IMR-90 (cell line): ENCODE measurements around the gene PTMS. TPM values are rescaled to one million over a fixed set of nuclear protein-coding genes. Genes with fewer than 3 reads are reported as not detected.

Source experiments
- ATAC-seq: fragments of 200-7000 bp; cut with Tn5 transposase; 2 replicates; pipeline ENCODE4 v1.9.1; 2020; ENCODE audit warnings: low read depth, mild to moderate bottlenecking, moderate library complexity
- BruUV-seq: library from RNA; stranded (reverse); fragments of 400-500 nt; replicated peaks from 2 replicates; lab custom pipeline; 2021; lab: Mats Ljungman, UMichigan
- CTCF ChIA-PET: fragments of 300-600 bp; formaldehyde crosslinking; extraction: SDS; loops from one replicate; lab custom pipeline; 2021; ENCODE audit warnings: antibody characterized with exemption; lab: Yijun Ruan, JAX
- POLR2A ChIA-PET: fragments of 300-600 bp; sonication (Branson Sonifier 250); formaldehyde crosslinking; loops from one replicate; lab custom pipeline; 2022; ENCODE audit warnings: antibody characterized with exemption; ENCODE audit not compliant: unreplicated experiment; lab: Charles Lee
- DNase-seq: peaks from one replicate; pipeline ENCODE4 v3.0.0; 2013
- H2AFZ ChIP-seq: replicated peaks from 2 replicates; pipeline ENCODE3; 2013; ENCODE audit warnings: low read length, mild to moderate bottlenecking; ENCODE audit not compliant: poor library complexity
- H2AK5ac ChIP-seq: 2 replicates; pipeline ENCODE4 v1.6.1; 2013; ENCODE audit warnings: low read depth, low read length, inconsistent platforms
- H2AK9ac ChIP-seq: replicated peaks from 2 replicates; pipeline ENCODE3; 2013; ENCODE audit warnings: mild to moderate bottlenecking, low read depth, low read length, moderate library complexity; ENCODE audit not compliant: poor library complexity
- H2BK120ac ChIP-seq: 2 replicates; pipeline ENCODE4 v1.6.1; 2013; ENCODE audit warnings: low read depth, low read length, inconsistent platforms
- H2BK15ac ChIP-seq: 3 replicates; pipeline ENCODE4 v1.6.1; 2013; ENCODE audit warnings: low read depth, low read length, inconsistent platforms
- H2BK20ac ChIP-seq: 2 replicates; pipeline ENCODE4 v1.6.1; 2013; ENCODE audit warnings: low read depth, mild to moderate bottlenecking, inconsistent platforms, low read length, moderate library complexity
- H2BK5ac ChIP-seq: 2 replicates; pipeline ENCODE4 v1.6.1; 2013; ENCODE audit warnings: mild to moderate bottlenecking, low read depth, low read length, inconsistent platforms; ENCODE audit not compliant: poor library complexity, severe bottlenecking
- H3K14ac ChIP-seq: replicated peaks from 2 replicates; pipeline ENCODE4 v1.6.1; 2013; ENCODE audit warnings: low read depth, low read length, inconsistent platforms
- H3K18ac ChIP-seq: 2 replicates; pipeline ENCODE4 v1.6.1; 2013; ENCODE audit warnings: low read depth, low read length, control low read depth
- H3K23ac ChIP-seq: 2 replicates; pipeline ENCODE4 v1.6.1; 2013; ENCODE audit warnings: low read depth, low read length, inconsistent platforms
- H3K27ac ChIP-seq: 2 replicates; pipeline ENCODE4 v1.5.1; 2013; ENCODE audit warnings: mild to moderate bottlenecking, control low read depth, low read length; ENCODE audit not compliant: insufficient read depth
- H3K27me3 ChIP-seq: 2 replicates; pipeline ENCODE4 v1.6.1; 2013; ENCODE audit warnings: low read length; ENCODE audit not compliant: control insufficient read depth, insufficient read depth
- H3K36me3 ChIP-seq: 2 replicates; pipeline ENCODE4 v1.6.1; 2013; ENCODE audit warnings: low read length, mixed read lengths; ENCODE audit not compliant: control insufficient read depth, insufficient read depth
- H3K4ac ChIP-seq: 2 replicates; pipeline ENCODE4 v1.6.1; 2013; ENCODE audit warnings: low read depth, low read length, inconsistent platforms
- H3K4me1 ChIP-seq: 2 replicates; pipeline ENCODE4 v1.6.1; 2013; ENCODE audit warnings: low read length, mixed read lengths; ENCODE audit not compliant: control insufficient read depth, insufficient read depth
- H3K4me2 ChIP-seq: 2 replicates; pipeline ENCODE4 v1.6.1; 2013; ENCODE audit warnings: low read depth, mild to moderate bottlenecking, control low read depth, low read length, moderate library complexity
- H3K4me3 ChIP-seq: 2 replicates; pipeline ENCODE4 v1.5.1; 2013; ENCODE audit warnings: low read depth, mild to moderate bottlenecking, control low read depth, low read length, moderate library complexity; ENCODE audit not compliant: insufficient read depth
- H3K56ac ChIP-seq: 2 replicates; pipeline ENCODE4 v1.6.1; 2013; ENCODE audit warnings: low read length, inconsistent platforms; ENCODE audit not compliant: insufficient read depth; ENCODE audit errors: extremely low read depth
- H3K79me1 ChIP-seq, 2 experiments: 2 replicates each; pipeline ENCODE4 v1.6.1; 2013; ENCODE audit warnings: low read length in 2 of 2, inconsistent platforms in 1 of 2, low read depth in 1 of 2
- H3K9ac ChIP-seq: 2 replicates; pipeline ENCODE4 v1.6.1; 2013; ENCODE audit warnings: low read depth, low read length, control low read depth
- H3K9me1 ChIP-seq: 2 replicates; pipeline ENCODE4 v1.6.1; 2013; ENCODE audit warnings: low read length, inconsistent platforms; ENCODE audit not compliant: insufficient read depth
- H3K9me3 ChIP-seq: 2 replicates; pipeline ENCODE4 v1.6.1; 2013; ENCODE audit warnings: low read length; ENCODE audit not compliant: control insufficient read depth, insufficient read depth
- H4K20me1 ChIP-seq: 2 replicates; pipeline ENCODE4 v1.6.1; 2013; ENCODE audit warnings: low read length, inconsistent platforms; ENCODE audit not compliant: insufficient read depth
- H4K5ac ChIP-seq: 2 replicates; pipeline ENCODE4 v1.6.1; 2013; ENCODE audit warnings: mild to moderate bottlenecking, low read depth, low read length, control low read depth
- H4K8ac ChIP-seq, 2 experiments: 2 replicates each; pipeline ENCODE4 v1.6.1; 2013; ENCODE audit warnings: low read depth in 2 of 2, low read length in 2 of 2, control low read depth in 1 of 2, inconsistent platforms in 1 of 2
- H4K91ac ChIP-seq: 2 replicates; pipeline ENCODE4 v1.6.1; 2013; ENCODE audit warnings: low read depth, low read length, inconsistent platforms; ENCODE audit not compliant: insufficient read depth
- BHLHE40 ChIP-seq: fragments of 150-350 bp; IDR thresholded peaks from 2 replicates; pipeline ENCODE4 v1.6.1; 2016; ENCODE audit warnings: mild to moderate bottlenecking, low read depth, low read length
- CEBPB ChIP-seq: IDR thresholded peaks from 2 replicates; pipeline ENCODE4 v1.6.1; 2012; ENCODE audit warnings: low read depth, low read length, improper control_type of control experiment
- CHD1 ChIP-seq: IDR thresholded peaks from 2 replicates; pipeline ENCODE4 v1.6.1; 2012; ENCODE audit warnings: low read depth, low read length, improper control_type of control experiment
- FOS ChIP-seq: fragments of 150-350 bp; IDR thresholded peaks from 2 replicates; pipeline ENCODE4 v1.6.1; 2016; ENCODE audit warnings: low read depth, low read length
- MAFK ChIP-seq: IDR thresholded peaks from 2 replicates; pipeline ENCODE4 v1.6.1; 2012; ENCODE audit warnings: low read depth, low read length, improper control_type of control experiment
- MAZ ChIP-seq: IDR thresholded peaks from 2 replicates; pipeline ENCODE4 v1.6.1; 2012; ENCODE audit warnings: low read depth, mild to moderate bottlenecking, low read length, improper control_type of control experiment, moderate library complexity, borderline replicate concordance
- MXI1 ChIP-seq: IDR thresholded peaks from 2 replicates; pipeline ENCODE4 v1.6.1; 2012; ENCODE audit warnings: low read depth, mild to moderate bottlenecking, low read length, moderate library complexity, borderline replicate concordance
- RAD21 ChIP-seq: IDR thresholded peaks from 2 replicates; pipeline ENCODE4 v1.6.1; 2012; ENCODE audit warnings: low read length, improper control_type of control experiment
- RCOR1 ChIP-seq: IDR thresholded peaks from 2 replicates; pipeline ENCODE4 v1.6.1; 2012; ENCODE audit warnings: mild to moderate bottlenecking, low read length, improper control_type of control experiment; ENCODE audit not compliant: insufficient replicate concordance
- RFX5 ChIP-seq: IDR thresholded peaks from 2 replicates; pipeline ENCODE4 v1.8.0; 2012; ENCODE audit warnings: low read depth, mild to moderate bottlenecking, low read length, moderate library complexity
- SMC3 ChIP-seq: fragments of 150-350 bp; IDR thresholded peaks from 2 replicates; pipeline ENCODE4 v1.6.1; 2016; ENCODE audit warnings: low read depth, mild to moderate bottlenecking, antibody characterized with exemption, low read length, moderate library complexity
- WGBS, 2 experiments: methylation state at CpG; one replicate each; pipeline versions ENCODE4 v1.1.5 to v1.1.7; 2013; ENCODE audit warnings: missing lambda C conversion rate in 2 of 2; ENCODE audit not compliant: insufficient read length in 1 of 2; ENCODE audit errors: extremely low coverage in 2 of 2; 5-methylcytosine and 5-hydroxymethylcytosine counted together
- dilution Hi-C: fragments of 300-500 bp; cut with HindIII; formaldehyde crosslinking; loops from one replicate; pipeline ENCODE4 v1.14.3; 2018; ENCODE audit warnings: low sequenced_read_pairs; ENCODE audit not compliant: unreplicated experiment
- in situ Hi-C: fragments of 300-500 bp; cut with MboI; formaldehyde crosslinking; loops from 3 replicates; pipeline ENCODE4 v1.14.3; 2019; ENCODE audit warnings: low sequenced_read_pairs, inconsistent platforms, mixed read lengths
- intact Hi-C: fragments of 100-400 bp; cut with micrococcal nuclease; formaldehyde crosslinking; loops from 2 replicates; pipeline ENCODE4 v1.10.0; 2022
- polyA plus RNA-seq, 3 experiments: library from polyadenylated mRNA; depleted of rRNA; stranded (reverse); fragments of >200 nt; gene quantifications; 2 replicates each; pipeline ENCODE4 v1.2.3, GENCODE V29; 2012; ENCODE audit warnings: low replicate concordance in 1 of 3
- total RNA-seq: library from RNA; depleted of rRNA; stranded (reverse); fragments of >200 nt; gene quantifications from 2 replicates; pipeline ENCODE4 v1.2.3, GENCODE V29; 2012
- TF ChIP-seq, protein P1 (sequence below): fragments of 150-350 bp; IDR thresholded peaks from 2 replicates; pipeline ENCODE4 v1.6.1; 2016; ENCODE audit warnings: low read depth, mild to moderate bottlenecking, low read length, moderate library complexity, borderline replicate concordance
- TF ChIP-seq, protein P2 (sequence below): conservative IDR thresholded peaks from 2 replicates; pipeline ENCODE4 v1.5.1; 2012; ENCODE audit warnings: mild to moderate bottlenecking, low read depth, low read length, improper control_type of control experiment

Gene PTMS
- total and polyA plus RNA-seq, 2 of the 4 experiments (the other 2 are of a cell fraction): 17.2 to 275 TPM

DNA sequence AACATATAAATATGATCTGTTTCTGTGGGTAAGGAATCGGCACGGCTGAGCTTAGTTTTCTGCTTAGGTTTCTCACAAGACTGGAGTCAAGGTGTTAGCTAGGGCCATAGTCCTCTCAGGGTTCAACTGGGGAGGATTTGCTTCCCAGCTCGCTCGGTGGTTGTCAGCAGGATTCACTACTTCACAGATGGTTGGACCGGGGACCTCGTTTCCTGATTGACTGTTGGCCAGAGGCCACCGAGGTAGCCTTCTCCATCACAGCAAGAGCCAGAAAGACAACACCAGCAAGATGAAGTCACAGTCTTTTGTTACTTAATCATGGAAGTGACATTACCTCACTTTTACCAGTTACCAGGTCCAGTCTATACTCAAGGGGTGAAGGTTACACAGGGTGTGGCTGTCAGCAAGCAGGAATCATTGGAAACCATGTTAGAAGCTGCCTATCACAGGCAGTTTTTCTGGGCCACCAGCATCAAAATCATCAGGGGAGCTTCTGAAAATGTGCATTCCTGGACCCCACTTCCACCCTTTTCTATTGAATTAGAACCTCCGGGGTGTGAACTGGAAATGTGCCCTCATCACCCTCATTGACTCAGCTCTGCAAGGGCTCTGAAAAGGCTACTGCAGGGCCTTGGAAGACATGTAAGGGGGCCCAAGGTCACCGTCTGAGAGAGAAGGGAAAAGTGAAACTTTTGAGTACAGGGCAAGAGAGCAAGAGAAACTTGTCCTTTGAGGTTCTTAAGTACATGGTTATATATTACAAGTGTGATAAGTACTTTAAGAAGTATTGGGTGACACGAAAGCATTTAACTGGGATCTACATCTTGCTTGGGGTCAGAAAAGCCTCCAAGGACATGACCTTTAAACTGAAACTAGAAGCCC lies 31.4 kb upstream of the PTMS start:
- H3K27me3 ChIP-seq: no peaks in the 10 kb centered on the region
- POLR2A ChIA-PET: interaction anchor here (0.6 to 1.0 kb wide), 2 partner anchors 11 to 31 kb away, joined by 3 to 4 read pairs; partner anchors contain the start of gene COPS7A
- BruUV-seq: no TSS peak
- no peaks in the 10 kb centered on the region for H3K4me1 ChIP-seq
- no peak overlapping the region for H4K8ac ChIP-seq
- H2AK5ac ChIP-seq: no peak overlapping the region
- H2BK15ac ChIP-seq: no peak overlapping the region
- no peaks in the 10 kb centered on the region for H3K9me3 ChIP-seq
- H3K79me1 ChIP-seq: peaks cover 0 to 7% of the 10 kb centered on the region in 2 experiments; a peak in 1 of 4 replicates
- H3K27ac ChIP-seq: no peak overlapping the region
- DNase-seq (no peak), ATAC-seq (no peak)
- H2BK5ac ChIP-seq: no peak overlapping the region
- CTCF ChIA-PET: interaction anchor here (0.5 to 0.6 kb wide), 2 partner anchors 10 to 74 kb away, joined by 3 read pairs; no protein-coding TSS in a partner anchor
- H2BK120ac ChIP-seq: no peak overlapping the region
- no peaks in the 10 kb centered on the region for H4K20me1 ChIP-seq
- H3K23ac ChIP-seq: no peak overlapping the region
- H3K4ac ChIP-seq: no peak overlapping the region
- H2AK9ac ChIP-seq: no peak overlapping the region
- no peak overlapping the region for H2BK20ac ChIP-seq
- no peak overlapping the region for H3K4me2 ChIP-seq
- intact Hi-C loops (loop anchor here (1.0 kb wide), 2 partner anchors 45 to 91 kb away; no protein-coding TSS in a partner anchor), dilution Hi-C loops (no loop called here), in situ Hi-C loops (no loop called here)
- no peak overlapping the region for H3K18ac ChIP-seq
- H4K91ac ChIP-seq: no peak overlapping the region
- no peak overlapping the region for H3K56ac ChIP-seq
- H3K9ac ChIP-seq: no peak overlapping the region
- H4K5ac ChIP-seq: no peak overlapping the region
- no peaks in the 10 kb centered on the region for H3K9me1 ChIP-seq
- no peak overlapping the region for H2AFZ ChIP-seq
- H3K36me3 ChIP-seq: peaks cover 24% of the 10 kb centered on the region
- H3K4me3 ChIP-seq: no peak overlapping the region
- no peak overlapping the region for H3K14ac ChIP-seq
- 92% methylated on average over 2 of the region's 10 CpGs; no CpG with 5 or more reads in 1 of the 2 experiments for WGBS, 2 experiments
- TF ChIP-seq MAZ: no peak
- TF ChIP-seq MAFK: no peak
- TF ChIP-seq, protein P1, sequence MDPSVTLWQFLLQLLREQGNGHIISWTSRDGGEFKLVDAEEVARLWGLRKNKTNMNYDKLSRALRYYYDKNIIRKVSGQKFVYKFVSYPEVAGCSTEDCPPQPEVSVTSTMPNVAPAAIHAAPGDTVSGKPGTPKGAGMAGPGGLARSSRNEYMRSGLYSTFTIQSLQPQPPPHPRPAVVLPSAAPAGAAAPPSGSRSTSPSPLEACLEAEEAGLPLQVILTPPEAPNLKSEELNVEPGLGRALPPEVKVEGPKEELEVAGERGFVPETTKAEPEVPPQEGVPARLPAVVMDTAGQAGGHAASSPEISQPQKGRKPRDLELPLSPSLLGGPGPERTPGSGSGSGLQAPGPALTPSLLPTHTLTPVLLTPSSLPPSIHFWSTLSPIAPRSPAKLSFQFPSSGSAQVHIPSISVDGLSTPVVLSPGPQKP: no peak
- no peak for TF ChIP-seq RAD21
- TF ChIP-seq CEBPB: no peak
- TF ChIP-seq MXI1: no peak
- TF ChIP-seq, protein P2, sequence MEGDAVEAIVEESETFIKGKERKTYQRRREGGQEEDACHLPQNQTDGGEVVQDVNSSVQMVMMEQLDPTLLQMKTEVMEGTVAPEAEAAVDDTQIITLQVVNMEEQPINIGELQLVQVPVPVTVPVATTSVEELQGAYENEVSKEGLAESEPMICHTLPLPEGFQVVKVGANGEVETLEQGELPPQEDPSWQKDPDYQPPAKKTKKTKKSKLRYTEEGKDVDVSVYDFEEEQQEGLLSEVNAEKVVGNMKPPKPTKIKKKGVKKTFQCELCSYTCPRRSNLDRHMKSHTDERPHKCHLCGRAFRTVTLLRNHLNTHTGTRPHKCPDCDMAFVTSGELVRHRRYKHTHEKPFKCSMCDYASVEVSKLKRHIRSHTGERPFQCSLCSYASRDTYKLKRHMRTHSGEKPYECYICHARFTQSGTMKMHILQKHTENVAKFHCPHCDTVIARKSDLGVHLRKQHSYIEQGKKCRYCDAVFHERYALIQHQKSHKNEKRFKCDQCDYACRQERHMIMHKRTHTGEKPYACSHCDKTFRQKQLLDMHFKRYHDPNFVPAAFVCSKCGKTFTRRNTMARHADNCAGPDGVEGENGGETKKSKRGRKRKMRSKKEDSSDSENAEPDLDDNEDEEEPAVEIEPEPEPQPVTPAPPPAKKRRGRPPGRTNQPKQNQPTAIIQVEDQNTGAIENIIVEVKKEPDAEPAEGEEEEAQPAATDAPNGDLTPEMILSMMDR: no peak
- no peak for TF ChIP-seq CHD1
- no peak for TF ChIP-seq FOS
- TF ChIP-seq SMC3: no peak
- no peak for TF ChIP-seq BHLHE40
- TF ChIP-seq RCOR1: no peak
- TF ChIP-seq RFX5: no peak
